HG02678 (cell line): ENCODE data around the gene HGF.
"Not testable (repeated sequence)": the region's sequence is repeated elsewhere in the genome, so short reads cannot be mapped to it uniquely, and the experiment has no call there.

Experiments
- ATAC-seq: cut with Tn5 transposase; IDR thresholded peaks from one replicate; pipeline ENCODE4 v1.9.1; 2021; ENCODE audit warnings: mild to moderate bottlenecking, moderate library complexity; ENCODE audit not compliant: unreplicated experiment

Gene HGF

DNA sequence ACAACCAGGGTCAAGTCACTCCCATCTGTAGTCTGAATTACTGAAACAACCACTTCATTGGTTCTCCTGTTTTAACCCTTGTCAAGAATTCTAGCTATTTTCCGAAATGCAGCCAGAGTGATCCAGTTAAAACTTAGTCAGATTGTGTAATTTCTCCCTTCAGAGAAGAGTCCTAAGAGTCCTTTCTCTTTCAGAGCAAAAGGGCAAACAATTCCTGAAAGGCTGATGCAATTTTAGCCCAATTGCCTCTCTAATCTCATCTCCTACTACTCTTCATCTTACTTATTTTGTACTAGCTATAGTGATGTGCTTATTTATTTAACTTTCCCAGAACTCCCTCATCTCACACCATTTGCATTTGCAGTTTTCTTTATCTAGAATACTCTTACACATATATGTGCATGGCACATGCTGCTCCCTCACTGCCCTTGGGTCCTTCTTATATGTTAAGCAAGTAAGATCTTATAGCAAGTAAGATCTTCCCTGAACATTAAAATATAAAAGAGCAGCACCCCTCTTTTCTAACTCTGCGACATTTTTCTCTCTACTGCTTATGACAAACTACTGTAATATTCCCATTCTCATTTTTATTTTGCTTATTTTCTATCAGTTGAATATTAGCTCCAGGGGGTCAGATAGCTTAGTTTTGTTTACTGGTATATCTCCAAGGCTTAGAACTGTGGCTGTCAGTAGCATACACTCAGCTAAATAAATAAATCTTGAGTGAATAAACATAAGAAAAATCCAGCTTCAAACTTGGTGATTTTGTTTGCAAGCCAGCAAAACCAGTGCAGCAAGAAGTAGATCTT lies 44.6 kb downstream of the HGF start:
- no peak for ATAC-seq

DNA sequence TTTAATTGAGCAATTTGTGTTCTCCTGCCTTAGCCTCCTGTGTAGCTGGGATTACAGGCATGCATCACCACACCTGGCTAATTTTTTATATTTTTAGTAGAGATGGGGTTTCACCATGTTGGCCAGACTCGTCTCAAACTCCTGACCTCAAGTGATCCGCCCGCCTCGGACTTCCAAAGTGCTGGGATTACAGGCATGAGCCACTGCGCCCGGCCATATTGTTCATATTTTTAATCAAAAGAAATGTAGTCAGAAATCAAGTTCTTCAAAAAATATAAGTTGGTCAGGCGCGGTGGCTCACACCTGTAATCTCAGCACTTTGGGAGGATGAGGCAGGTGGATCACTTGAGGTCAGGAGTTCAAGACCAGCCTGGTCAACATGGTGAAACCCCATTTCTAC lies 47.6 kb downstream of the HGF start:
- not testable (repeated sequence) for ATAC-seq

DNA sequence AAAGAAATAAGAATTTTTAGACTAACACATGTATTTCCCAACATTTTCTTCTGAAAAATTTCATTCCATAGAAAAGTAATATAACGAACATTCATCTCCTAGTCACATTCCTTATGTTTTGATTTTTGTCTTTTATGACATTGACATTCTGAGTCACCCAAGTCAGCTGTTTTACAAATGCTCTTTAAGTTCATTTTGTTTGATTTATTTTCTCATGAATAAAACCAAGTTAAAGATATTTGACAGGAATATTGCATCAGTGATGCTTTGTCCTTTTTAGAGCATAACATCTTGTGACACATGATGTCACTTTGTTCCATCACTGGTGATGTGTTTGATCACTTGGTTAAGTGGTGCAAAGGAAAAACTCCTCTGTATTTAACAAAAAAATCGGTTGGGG lies 48.4 kb downstream of the HGF start:
- no peak for ATAC-seq

DNA sequence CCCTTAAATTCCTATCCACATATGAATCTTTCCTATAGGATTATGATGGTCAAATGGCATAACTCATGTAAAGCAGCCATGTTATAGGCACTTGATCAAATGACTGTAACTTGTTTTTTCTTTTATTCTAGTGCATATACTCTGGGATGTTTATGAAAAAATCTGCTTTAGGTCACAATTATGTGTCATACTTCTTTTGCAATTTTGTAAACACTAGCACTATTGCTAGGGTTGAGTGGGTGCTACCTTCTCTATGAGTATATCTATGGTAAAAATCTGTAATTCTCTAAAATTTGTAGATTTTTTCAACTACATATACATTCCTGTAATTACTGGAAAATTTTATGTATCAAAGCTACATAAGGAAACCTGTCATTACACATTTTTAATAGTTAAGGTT lies 50.0 kb downstream of the HGF start:
- ATAC-seq, result no peak

DNA sequence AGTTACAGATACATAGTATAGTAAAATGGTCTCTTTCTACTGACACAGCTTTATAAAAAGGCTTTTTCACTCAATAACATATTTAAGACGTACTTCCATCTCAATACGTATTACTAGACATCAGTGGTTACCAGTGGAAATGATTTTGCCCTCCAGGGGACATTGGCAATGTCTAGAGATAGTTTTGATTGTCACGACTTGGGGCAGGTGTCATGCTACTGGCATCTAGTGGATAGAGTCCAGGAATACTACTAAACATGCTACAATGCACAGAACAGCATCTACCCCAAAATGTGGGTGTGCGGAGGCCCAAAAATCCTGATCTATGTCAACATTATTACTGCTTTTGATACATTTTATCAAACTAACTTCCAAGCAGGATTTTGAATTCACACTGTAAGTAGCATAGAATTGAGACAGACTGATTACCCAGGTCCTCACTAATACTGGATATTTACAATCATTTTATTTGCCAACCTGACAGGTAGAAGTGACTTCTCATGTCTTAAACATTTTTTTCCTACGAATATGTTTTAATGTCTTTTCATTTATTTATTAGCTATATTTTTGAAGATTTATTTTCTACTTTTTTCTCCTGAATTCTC lies 53.8 kb downstream of the HGF start:
- ATAC-seq, result no peak

DNA sequence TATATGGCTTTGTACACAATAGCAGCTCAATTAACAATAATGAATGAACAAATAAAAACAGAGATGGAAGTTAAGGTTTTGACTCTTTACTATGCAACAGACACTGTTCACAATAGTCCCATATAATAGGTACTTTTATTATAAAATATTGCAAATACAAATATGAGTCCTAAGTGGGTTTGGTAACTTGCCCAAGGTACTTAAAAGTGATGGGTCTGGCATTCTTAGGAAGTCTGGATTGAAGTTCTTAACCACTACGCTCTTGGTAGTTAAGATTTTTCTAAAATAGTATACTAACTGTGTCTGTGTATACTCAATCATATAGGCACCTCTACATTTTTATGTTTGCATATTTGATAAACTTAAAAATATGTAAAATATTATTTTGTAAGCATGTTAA lies 55.5 kb downstream of the HGF start:
- no peak for ATAC-seq

DNA sequence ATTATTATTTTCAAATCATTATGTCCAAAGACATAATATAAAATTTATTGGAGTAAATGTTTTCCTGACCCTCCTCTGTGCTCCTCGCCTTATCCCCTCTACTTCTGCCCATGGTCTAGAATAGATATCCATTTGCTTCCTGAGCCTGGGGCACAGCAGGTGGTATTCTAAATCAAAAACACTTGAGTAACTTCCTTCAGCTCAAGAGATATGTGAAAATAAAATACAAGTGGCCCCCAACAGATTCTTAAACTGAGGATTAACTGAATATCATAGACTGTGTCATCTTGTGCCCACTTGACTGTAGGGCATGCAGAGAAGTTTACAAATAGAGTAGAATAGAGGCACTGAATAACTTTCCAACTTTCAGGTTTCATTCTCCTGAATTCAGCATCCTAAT lies 59.1 kb downstream of the HGF start:
- no peak for ATAC-seq

DNA sequence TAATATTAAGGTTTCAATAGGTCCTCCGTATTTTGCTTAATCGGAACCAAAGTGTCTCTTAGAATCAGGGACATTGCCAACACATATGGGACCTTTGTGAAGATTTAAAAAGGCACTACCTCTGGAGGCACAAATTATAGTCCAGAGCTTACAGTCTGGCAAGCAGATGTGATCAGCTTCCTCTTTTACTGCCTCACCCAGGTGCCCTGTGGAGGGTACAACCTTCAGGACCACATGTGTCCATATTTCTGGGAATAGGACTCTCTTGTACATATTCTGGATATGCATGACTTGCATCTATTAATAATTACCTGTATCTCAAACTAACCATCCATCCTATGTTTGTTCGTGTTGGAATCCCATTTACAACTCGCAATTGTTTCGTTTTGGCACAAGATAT lies 60.0 kb downstream of the HGF start:
- no peak for ATAC-seq

DNA sequence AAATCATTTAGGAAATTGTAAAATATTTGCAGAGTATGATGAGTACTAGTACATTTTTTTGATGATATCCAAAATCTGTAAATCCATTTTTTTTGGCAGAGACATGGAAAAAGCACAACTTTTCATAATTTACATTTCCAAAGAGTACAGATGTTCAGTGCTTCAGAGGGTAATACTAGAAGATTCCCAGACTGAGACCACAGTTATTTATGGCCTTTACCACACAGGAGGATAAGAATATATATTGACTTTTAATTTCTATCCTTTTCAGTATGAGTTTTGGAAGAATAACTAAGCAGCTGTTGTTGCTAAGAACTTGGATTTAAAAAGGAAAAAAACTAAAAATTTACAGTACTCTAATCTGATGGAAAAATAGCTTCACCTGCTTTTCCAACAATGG lies 61.9 kb downstream of the HGF start:
- no peak for ATAC-seq

DNA sequence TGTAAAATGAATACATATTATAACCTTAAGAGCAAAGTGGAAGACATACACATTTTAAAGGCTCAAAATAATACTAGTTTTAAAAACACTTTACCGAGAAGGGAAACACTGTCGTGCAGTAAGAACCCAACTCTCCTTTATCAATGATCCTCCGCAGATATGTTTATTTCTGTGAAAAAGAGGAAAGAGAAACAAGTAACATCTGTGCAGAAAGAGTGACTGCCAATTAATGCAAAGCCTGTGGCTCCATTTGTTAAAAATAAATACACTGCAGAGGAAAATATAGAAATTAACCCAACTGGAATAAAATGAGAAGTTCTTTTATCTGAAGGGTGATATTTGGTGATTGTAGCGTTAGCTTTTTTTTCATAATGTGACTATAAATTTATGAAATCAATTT lies 62.7 kb downstream of the HGF start:
- ATAC-seq, result no peak

DNA sequence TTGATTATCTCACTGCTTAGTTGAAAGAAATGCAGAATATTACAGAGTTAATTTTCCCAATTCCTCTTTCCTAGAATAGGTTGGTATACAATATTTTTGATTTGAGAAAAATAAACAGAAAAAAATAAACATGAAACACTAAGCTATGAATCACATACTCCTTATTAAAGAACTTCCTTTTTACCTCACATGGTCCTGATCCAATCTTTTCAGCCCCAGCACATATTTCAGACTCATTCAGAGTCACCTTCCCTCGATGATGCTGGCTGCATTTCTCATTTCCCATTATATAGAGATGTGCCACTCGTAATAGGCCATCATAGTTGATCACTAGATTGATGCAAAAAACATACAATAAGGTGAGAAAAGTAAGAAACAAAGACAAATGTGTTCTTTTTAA lies 64.6 kb downstream of the HGF start:
- ATAC-seq, result no peak

DNA sequence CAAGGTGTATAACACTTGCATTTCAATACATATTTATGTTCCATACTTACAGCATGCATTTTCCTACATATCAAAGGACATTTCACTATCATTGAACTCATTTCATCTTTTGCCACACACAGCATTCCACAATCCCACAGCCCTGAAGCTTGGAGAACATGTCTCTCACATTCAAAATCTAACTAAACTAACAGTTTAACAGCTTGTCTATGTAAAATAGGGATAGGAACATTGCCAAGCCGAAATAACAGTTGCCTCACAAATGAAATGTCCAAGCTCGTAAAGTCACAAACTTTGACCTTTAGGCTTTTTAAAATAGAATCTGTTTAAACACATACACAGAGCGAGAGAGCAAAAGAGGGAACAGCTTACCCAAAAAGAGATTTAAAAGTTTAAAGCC lies 65.3 kb downstream of the HGF start:
- ATAC-seq, result no peak

DNA sequence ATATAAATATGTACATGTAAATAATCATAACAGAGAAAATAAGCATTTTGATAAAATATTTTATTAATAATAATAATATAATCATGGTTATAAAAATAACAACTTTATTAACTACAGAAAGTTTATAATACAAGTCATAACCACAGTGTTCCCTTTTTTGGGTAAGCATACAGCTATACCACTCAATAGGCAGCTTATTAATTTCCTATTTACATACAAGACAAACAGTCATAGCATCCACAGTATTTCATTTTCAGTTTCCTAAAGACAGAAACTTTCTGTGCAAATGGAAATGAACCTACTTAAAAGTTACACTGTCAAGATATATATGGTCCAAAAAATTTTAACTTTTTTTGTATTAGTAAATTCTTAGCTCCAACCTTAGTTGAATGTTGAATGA lies 70.9 kb downstream of the HGF start:
- ATAC-seq, result no peak

DNA sequence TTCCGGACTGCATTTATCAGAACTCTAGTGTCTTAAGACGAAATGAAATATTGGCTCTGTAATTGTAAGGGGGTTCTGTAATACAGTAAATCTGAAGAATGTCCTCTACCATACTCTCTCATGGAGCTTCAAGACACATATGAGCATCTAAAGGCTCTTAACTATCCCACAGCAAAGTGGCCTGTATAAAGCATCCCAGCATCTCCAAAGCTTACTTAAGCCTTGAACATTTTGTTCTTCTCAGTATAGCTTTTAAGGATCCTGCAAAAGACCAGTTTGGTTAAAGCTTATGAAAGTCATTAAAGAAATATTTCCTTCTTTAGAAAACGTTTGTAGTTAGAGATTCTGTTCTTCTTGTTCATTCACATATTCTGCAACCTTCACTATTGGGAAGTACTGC lies 75.1 kb downstream of the HGF start:
- no peak for ATAC-seq

DNA sequence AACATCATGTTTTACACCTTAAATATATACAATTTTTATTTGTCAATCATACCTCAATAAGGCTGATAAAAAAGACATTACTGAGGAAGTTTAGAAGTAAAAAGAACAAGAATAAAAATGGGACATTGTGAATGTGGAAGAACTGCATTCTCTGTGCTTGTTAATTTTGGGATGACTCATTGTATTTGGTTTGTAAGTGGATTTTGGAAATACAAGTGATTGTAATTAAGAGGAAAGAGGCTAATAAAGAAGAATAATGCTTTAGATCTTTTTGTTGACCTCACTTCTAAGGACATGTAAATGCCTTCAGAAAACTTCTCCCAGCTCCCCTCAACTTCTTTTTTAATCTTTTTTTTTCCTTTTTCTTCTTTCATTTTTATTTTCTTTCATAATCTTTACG lies 76.0 kb downstream of the HGF start:
- ATAC-seq, result no peak

DNA sequence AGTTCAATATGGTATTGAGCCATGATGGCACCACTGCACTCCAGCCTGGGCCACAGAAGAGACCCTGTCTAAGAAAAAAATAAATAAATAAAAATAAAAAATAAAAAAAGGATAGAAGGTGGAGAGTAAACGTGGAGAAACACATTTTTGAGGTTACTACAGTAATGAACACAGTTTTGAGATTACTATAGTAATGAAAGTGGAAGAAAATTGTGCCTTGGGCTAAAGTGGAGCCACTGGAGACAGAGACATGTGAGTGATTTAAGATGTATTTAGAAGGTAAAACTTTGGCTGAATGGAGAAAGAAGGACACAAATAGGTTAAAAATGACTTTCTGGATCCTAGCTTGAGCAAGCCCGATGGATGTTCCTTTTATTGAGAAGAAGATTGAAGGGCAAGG lies 76.8 kb downstream of the HGF start:
- ATAC-seq, result no peak

DNA sequence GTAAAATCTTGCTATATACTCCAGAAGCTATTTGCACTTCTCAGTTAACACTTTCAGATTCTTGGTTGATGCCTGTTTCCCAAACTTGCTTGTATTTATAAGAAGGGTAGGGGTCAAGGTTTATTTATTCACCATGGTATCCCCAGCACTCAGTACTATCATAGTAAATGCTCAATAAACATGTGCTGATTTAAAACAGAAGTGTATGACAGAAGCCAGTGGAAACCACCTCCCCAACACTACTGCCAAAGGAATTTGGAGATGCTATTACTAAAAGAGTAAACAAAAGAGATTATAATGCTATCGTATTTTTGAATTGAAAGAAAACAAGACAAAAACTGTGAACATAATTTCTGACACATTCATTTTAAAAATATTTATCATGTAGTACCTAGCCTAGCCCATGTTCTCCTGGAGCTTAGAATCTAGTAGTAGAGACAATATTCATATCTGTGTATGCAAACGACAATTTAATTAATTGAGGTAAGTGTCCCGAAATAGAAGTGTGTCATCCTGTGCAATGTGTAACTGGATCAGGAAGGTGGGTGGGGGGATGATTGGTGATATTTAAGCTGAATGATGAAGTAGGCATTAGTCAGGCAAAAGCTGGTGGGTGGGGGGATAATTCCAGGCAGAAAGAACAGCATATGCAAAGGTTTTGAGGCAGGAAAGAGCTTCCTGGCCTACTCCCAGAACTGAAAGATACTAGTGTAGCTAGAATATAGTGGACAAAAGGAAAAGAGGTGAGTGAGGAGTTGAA lies 77.5 kb downstream of the HGF start:
- no peak for ATAC-seq

DNA sequence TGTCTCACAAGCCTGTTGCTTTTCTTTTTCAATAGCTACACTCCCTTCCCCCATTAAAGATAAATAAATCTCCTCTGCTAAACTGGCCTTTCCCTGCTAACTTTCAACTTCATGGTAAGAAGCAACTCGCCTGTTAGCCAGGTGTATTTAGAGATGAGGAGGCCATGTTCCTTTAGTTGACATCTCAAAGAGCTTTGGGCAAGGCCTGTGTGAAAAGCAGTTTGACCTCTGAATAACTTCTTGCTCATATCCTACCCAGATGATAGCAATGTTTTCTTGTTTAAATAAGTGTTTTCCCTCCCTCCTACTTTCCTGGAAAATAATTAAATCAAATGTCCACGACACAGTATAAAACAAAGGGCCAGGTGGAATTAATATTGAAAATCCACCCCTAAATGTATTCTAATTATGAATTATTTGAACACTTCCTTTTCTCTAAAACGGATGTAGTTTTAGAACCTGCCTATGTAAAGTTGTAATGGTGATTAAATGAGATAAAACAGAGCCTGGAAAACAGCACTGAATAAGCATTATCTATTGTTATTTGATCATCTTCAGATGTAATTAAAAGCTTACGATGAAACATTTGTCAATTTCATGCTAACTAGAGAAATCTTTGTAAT lies 78.5 kb downstream of the HGF start:
- no peak for ATAC-seq

DNA sequence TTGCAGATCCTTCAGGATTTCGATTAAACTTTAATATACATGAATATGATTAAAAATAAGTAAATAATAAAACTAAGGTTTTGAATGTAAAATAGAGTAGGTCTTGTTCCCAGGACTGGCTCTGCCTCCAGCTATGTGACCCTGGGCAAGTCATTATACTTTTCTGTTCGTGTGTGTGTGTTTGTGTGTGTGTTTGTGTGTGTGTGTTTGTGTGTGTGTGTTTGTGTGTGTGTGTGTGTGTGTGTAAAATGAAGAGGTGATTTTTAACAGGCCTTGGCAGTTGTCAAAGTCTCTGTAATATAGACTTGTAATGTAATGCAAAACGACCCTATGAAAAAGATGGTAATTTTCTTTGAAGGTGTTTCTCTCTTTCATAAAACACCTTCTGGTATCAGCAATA lies 79.2 kb downstream of the HGF start:
- ATAC-seq, result no peak

DNA sequence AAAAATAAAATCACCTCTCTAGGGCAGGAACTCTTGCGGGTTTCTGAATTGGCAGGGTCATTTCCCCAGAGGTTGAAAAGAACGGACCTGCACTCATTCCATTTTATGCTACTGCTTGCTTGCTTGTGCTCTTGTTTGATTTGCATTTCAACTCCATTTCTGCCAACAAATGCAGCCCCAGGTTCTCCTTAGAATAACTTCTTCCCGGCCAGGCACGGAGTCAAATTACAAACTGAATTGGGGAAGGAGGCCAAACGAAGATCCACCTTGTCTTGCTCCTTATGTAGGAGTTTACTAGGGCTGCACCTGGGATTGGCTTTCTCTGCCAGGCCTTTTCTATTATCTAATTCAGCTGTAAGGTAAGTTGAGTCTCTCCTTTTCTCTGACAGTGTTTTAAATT lies 79.6 kb downstream of the HGF start:
- ATAC-seq, result no peak

DNA sequence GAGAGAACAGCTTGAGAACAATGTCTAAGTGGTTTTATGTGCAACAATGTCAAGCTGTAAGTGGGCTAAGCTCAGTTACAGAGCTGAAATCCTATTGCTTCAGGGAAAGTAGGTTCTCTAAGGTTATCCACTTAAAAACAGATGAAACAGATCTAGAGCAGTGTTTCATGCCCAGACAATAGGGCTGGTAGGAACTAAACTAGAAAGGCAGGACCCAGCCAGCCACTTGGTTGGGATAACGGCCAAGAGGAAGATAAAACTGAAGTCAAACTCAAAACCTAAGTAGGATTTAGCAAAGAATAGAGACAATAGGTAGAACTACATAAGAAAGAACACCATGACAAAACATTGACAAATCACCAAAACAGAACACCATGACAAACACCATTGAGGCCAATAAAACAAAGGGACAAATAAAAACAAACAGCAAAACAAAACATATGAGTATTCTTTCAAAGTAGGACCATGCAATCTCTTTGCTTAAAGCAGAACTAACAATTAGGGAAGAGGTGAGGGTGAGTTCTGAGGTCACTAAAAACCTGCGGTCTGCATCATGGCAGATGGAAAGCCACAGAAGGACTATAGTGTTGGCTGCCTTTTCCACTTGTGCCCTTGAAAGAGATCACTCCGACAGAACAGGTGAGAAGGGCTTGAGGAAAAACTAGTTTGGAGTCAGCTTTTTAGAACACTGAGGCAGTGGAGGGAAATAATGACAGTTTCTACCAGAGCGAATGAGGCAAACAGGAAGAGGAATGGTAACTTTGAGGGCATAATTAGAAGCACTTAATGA lies 81.0 kb downstream of the HGF start:
- no peak for ATAC-seq
